Hematopoietic multipotent progenitor cell (in vitro differentiated cells): ENCODE results near the gene TTC27. TPM values are rescaled to one million over a fixed set of nuclear protein-coding genes. Genes with fewer than 3 reads are reported as not detected.
"Not testable (repeated sequence)": the region's sequence is repeated elsewhere in the genome, so short reads cannot be mapped to it uniquely, and the experiment has no call there.

Source experiments
- DNase-seq, 3 donors: peaks; one replicate each; pipeline ENCODE4 v3.0.0-alpha.2; 2011 to 2015; ENCODE audit warnings: low read depth in 2 of 3, low spot score in 2 of 3
- total RNA-seq: library from RNA; depleted of rRNA; stranded (reverse); fragments of >200 nt; gene quantifications from one replicate; pipeline ENCODE4 v1.2.3, GENCODE V29; 2012

Gene TTC27
- total RNA-seq, result 17.5 TPM

- DNase-seq, result peak; percentile 78 to 98 (median 94)
These were observed at the start of gene TTC27 for GRCh38 chr2:32627814-32628579. Gene TTC27, plus strand, starts transcription at chr2:32628050. Its CDS starts 243 bp downstream, at chr2:32628293.

- peak in 2 of 3 donors; percentile 75 to 92 for DNase-seq
These were observed 36.0 kb upstream of the TTC27 start for GRCh38 chr2:32591669-32592463.

DNA sequence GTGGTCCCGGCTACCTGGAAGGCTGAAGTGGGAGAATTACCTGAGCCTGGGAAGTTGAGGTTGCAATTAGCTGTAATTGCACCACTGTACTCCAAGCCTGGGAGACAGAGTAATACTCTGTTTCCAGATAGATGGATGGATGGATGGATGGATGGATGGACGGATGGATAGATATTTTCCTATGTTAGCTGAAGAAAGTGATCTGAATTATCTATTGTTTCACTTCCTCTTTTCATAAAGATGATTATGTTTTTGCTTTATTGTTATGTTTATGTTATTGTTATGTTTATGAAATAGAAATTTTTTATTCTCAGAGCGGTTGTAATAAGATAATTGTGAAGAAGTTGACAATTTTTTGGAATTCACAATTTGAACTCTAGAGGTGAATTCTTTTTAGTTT lies 33.3 kb upstream of the TTC27 start:
- no peak for DNase-seq

- DNase-seq, result no peak
These were observed 16.5 kb upstream of the TTC27 start for GRCh38 chr2:32611366-32611765.

GRCh38 chr2:32611771-32612170 lies 16.1 kb upstream of the TTC27 start:
- no peak for DNase-seq

- DNase-seq, result no peak
These were observed 13.8 kb upstream of the TTC27 start for GRCh38 chr2:32614084-32614483.

GRCh38 chr2:32617599-32618189 lies 10.2 kb upstream of the TTC27 start:
- DNase-seq, result no peak

DNA sequence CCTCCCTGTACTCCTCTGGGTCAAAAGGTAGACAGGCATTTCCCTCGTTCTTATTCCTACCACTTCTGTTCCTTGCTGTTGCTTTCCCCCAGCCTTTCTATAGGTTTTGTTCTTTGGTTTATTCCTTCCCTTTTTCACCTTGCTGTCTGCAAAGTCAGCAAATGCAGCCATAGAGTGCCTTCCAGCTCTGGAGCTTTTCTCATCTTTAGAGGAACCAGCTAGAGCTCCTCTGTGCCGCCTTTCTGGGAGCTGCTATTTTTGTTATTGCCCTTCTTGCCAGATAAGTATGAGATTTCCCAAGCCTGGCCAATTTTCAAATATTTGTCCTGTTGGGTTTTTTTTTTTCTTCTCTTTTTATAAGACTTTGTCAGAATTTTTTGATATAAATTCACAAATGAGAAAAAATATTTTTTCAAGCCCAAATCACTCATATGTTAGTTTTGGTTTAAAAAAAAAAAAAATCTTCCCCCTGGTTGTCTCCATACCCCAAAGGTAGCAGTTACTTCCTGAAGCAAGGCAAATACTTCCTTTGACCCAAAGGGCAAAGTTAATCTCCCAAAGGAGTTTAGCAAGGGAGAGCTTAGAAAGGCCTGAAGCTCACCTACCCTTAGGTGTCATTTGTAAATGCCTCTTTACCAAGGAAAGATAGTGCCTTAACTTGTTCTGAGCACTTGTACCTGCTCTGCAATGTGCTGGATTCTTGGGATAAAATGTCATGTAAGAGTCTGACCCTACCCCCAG lies 5.1 kb upstream of the TTC27 start:
- DNase-seq, result no peak

- DNase-seq, result no peak
These were observed 4.5 kb upstream of the TTC27 start for GRCh38 chr2:32623311-32623706.

- DNase-seq, result no peak
These were observed 3.0 kb upstream of the TTC27 start for GRCh38 chr2:32624812-32625211.

DNA sequence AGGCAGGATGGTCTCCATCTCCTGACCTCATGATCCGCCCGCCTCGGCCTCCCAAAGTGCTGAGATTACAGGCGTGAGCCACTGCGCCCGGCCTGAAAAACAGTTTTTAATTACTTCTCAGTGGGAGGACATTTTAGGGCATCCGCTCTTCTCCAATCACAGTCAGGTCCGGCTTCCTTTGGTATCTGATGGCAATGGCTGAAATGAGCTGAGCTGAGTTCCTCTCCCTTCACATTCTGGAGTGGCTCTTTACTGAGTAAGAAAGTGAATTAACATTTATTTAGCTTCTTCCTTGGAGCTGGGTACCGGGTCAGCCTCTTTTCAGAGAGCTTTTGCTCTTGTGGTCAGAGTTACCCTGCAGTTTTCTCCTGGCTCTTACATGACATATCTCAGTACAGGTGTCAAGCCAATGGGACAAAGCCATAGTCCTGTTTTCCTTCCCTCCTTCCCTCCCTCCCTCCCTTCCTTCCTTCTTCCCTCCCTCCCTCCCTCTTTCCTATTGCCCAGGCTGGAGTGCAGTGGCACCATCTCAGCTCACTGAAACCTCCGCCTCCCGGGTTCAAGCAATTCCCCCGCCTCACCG lies 1.1 kb upstream of the TTC27 start:
- DNase-seq, result no peak

DNA sequence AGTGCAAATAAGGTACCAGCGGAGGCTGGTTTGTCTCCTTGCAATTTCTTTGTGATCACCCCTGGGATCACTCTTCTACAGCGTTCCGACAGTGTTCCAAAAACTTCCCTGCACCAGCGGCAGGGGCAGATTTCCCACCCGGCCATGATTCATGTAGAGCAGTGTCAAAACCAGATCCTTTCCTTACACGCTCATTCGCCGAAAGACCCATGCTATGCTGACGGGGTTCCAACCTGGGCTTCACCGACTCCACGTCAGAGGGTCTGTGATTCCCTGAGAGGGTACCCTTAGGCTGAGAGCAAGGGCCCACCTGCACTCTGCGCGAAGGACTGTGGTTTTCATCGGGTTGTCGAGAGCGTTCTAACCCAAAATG lies 423 bp upstream of the TTC27 start:
- DNase-seq, result peak in 1 of 3 donors; percentile 2

- DNase-seq, result peak in 1 of 3 donors; percentile 8
These were observed 4.2 kb downstream of the TTC27 start for GRCh38 chr2:32632089-32632488.

DNA sequence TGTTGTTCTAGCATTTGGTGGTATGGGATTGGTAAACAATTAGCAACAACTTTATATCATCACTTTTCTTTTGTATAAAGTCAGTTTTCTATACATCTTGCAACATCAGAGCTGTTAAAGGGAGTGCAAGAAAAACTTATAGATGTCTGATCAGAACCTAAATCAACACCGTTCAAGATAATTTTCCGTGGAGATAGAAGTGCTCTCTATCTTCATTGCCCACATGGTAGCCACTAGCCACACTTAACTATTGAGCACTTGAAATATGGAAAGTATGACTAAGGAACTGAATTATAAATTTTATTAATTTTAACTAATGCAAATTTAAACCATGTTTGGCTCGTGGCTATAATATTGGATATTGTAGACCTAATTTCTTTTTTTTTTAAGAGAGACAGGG lies 5.2 kb downstream of the TTC27 start:
- DNase-seq, result no peak

DNA sequence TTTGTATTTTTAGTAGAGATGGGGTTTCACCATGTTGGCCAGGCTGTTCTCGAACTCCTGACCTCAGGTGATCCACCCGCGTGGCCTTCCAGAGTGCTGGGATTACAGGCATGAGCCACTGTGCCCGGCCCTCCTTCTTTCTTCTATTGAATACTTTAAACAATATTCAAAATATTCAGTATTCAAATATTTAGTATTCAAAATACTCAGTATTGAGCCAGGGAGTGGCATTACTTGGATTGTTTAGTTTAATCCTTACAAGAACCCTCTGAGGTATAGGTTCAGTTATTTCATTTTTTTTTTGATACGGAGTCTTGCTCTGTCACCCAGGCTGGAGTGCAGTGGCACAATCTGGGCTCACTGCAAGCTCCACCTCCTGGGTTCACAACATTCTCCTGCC lies 10.7 kb downstream of the TTC27 start:
- not testable (repeated sequence) for DNase-seq

GRCh38 chr2:32641180-32641579 lies 13.3 kb downstream of the TTC27 start:
- DNase-seq, result no peak

- DNase-seq, result no peak
These were observed 19.4 kb downstream of the TTC27 start for GRCh38 chr2:32647180-32647651.

- DNase-seq, result no peak
These were observed 24.8 kb downstream of the TTC27 start for GRCh38 chr2:32652555-32653209.

GRCh38 chr2:32656069-32656468 lies 28.2 kb downstream of the TTC27 start:
- DNase-seq, result no peak

DNA sequence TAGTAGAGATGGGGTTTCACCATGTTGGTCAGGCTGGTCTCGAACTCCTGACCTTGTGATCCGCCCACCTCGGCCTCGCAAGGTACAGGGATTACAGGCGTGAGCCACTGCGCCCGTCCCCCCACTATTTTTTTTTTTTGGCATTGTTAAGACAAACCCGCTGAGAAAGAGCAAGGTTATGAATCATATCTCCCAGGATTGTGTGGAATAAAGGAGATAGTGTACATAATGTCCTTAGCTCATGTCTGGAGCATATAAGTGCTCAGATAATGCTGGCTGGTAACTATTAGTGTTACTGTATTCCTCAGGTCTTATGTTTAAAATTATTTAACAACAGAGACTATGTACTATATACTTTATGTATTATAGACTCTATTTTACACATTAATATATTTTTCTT lies 36.0 kb downstream of the TTC27 start:
- no peak for DNase-seq
